ENCODE results near the gene FRS2. TPM values are rescaled to one million over a fixed set of nuclear protein-coding genes. Genes with fewer than 3 reads are reported as not detected.

The FRS2 gene
- total and polyA plus RNA-seq, 9 donors, result 15.5 to 64.2 (median 43.2) TPM

GRCh38 chr12:69555461-69555860 is 85.3 kb downstream of the FRS2 start:
- Histone ChIP-seq H3K4me3 (no peak overlapping the region), H3K36me3 (no peaks in the 10 kb centered on the region), H3K27me3 (no peaks in the 10 kb centered on the region), H3K9me3 (no peaks in the 10 kb centered on the region), H3K27ac (no peak overlapping the region), H3K4me1 (ENCODE audit: insufficient read depth) (peaks cover 2% of the 10 kb centered on the region)
- no peak for TF ChIP-seq CTCF (IDR thresholded peaks at IDR 0.05)
- no peak for TF ChIP-seq EP300 (IDR thresholded peaks at IDR 0.05)
- no peak for TF ChIP-seq POLR2A (IDR thresholded peaks at IDR 0.05)
- DNase-seq, result no peak
- 80 to 88% (median 81%) methylated on average over 6 of the region's 6 CpGs for WGBS, 3 donors
- intact Hi-C loops (cut with DNase I), result no loop called here

- Histone ChIP-seq H3K4me3 (no peak overlapping the region), H3K36me3 (no peaks in the 10 kb centered on the region), H3K27me3 (no peaks in the 10 kb centered on the region), H3K27ac (no peak overlapping the region), H3K4me1 (ENCODE audit: insufficient read depth) (peaks cover 2% of the 10 kb centered on the region), H3K9me3 (no peaks in the 10 kb centered on the region)
- intact Hi-C loops (cut with DNase I), result no loop called here
- no peak for TF ChIP-seq EP300 (IDR thresholded peaks at IDR 0.05)
- TF ChIP-seq POLR2A (IDR thresholded peaks at IDR 0.05), result no peak
- no peak for TF ChIP-seq CTCF (IDR thresholded peaks at IDR 0.05)
- 48 to 81% (median 66%) methylated on average over 9 of the region's 9 CpGs for WGBS, 3 donors
- DNase-seq, result no peak
Observed at GRCh38 chr12:69556383-69556782, 86.2 kb downstream of the FRS2 start.

- Histone ChIP-seq H3K4me1 (ENCODE audit: insufficient read depth) (no peaks in the 10 kb centered on the region), H3K27me3 (no peaks in the 10 kb centered on the region), H3K27ac (no peak overlapping the region), H3K9me3 (no peaks in the 10 kb centered on the region), H3K36me3 (no peaks in the 10 kb centered on the region), H3K4me3 (no peak overlapping the region)
- intact Hi-C loops (cut with DNase I), result loop anchor here in 1 of 4 donors (10.0 kb wide), 1 partner anchor 88 kb away; the partner anchor contains the start of gene FRS2
- WGBS, 3 donors, result 94 to 97% (median 94%) methylated on average over 2 of the region's 2 CpGs
- no peak for DNase-seq
- no peak for TF ChIP-seq POLR2A (IDR thresholded peaks at IDR 0.05)
- TF ChIP-seq EP300 (IDR thresholded peaks at IDR 0.05), result no peak
- TF ChIP-seq CTCF (IDR thresholded peaks at IDR 0.05), result no peak
Observed at GRCh38 chr12:69563166-69563762, 93.1 kb downstream of the FRS2 start.

GRCh38 chr12:69566603-69567002 is 96.4 kb downstream of the FRS2 start:
- 86 to 90% (median 87%) methylated on average over 3 of the region's 3 CpGs for WGBS, 3 donors
- H3K9me3 ChIP-seq, result no peaks in the 10 kb centered on the region
- DNase-seq, result no peak
- no peak overlapping the region for H3K27ac ChIP-seq
- H3K4me3 ChIP-seq, result no peak overlapping the region
- no peaks in the 10 kb centered on the region for H3K4me1 ChIP-seq (ENCODE audit: insufficient read depth)
- no peaks in the 10 kb centered on the region for H3K36me3 ChIP-seq
- no peaks in the 10 kb centered on the region for H3K27me3 ChIP-seq
- TF ChIP-seq CTCF (IDR thresholded peaks at IDR 0.05), result no peak
- no peak for TF ChIP-seq POLR2A (IDR thresholded peaks at IDR 0.05)
- TF ChIP-seq EP300 (IDR thresholded peaks at IDR 0.05), result no peak
- intact Hi-C loops (cut with DNase I), result loop anchor here in 1 of 4 donors (10.0 kb wide), 1 partner anchor 92 kb away; the partner anchor contains the start of gene FRS2

Data from ovary (tissue), 9 donors.